ENCODE data around the gene CPLX1.

Gene CPLX1

GRCh38 chr4:856225-856901 is 30.4 kb upstream of the CPLX1 start:
- DNase-seq (ENCODE audit: low read depth in 2 of 3, low spot score in 1 of 3): no peak

- DNase-seq (ENCODE audit: low read depth in 2 of 3, low spot score in 1 of 3): no peak
Measured at GRCh38 chr4:855880-856224, 29.9 kb upstream of the CPLX1 start.

GRCh38 chr4:854356-854755 is 28.4 kb upstream of the CPLX1 start:
- no peak for DNase-seq (ENCODE audit: low read depth in 2 of 3, low spot score in 1 of 3)

- DNase-seq (ENCODE audit: low read depth in 2 of 3, low spot score in 1 of 3): no peak
Measured at GRCh38 chr4:853416-853781, 27.5 kb upstream of the CPLX1 start.

- DNase-seq (ENCODE audit: low read depth in 2 of 3, low spot score in 1 of 3): no peak
Measured at GRCh38 chr4:851701-852430, 25.9 kb upstream of the CPLX1 start.

GRCh38 chr4:850323-850945 is 24.5 kb upstream of the CPLX1 start:
- no peak for DNase-seq (ENCODE audit: low read depth in 2 of 3, low spot score in 1 of 3)

GRCh38 chr4:849478-850175 is 23.7 kb upstream of the CPLX1 start:
- DNase-seq (ENCODE audit: low read depth in 2 of 3, low spot score in 1 of 3): no peak

GRCh38 chr4:848803-849477 is 23.0 kb upstream of the CPLX1 start:
- DNase-seq (ENCODE audit: low read depth in 2 of 3, low spot score in 1 of 3): no peak

GRCh38 chr4:848307-848691 is 22.4 kb upstream of the CPLX1 start:
- DNase-seq (ENCODE audit: low read depth in 2 of 3, low spot score in 1 of 3): no peak

- no peak for DNase-seq (ENCODE audit: low read depth in 2 of 3, low spot score in 1 of 3)
Measured at GRCh38 chr4:845836-846251, 19.9 kb upstream of the CPLX1 start.

GRCh38 chr4:845233-845835 is 19.4 kb upstream of the CPLX1 start:
- DNase-seq (ENCODE audit: low read depth in 2 of 3, low spot score in 1 of 3): no peak

GRCh38 chr4:844752-845232 is 18.9 kb upstream of the CPLX1 start:
- no peak for DNase-seq (ENCODE audit: low read depth in 2 of 3, low spot score in 1 of 3)

GRCh38 chr4:839675-840443 is 13.9 kb upstream of the CPLX1 start:
- DNase-seq (ENCODE audit: low read depth in 2 of 3, low spot score in 1 of 3): peak in 1 of 3 donors; percentile 20

- DNase-seq (ENCODE audit: low read depth in 2 of 3, low spot score in 1 of 3): no peak
Measured at GRCh38 chr4:837772-838171, 11.8 kb upstream of the CPLX1 start.

- DNase-seq (ENCODE audit: low read depth in 2 of 3, low spot score in 1 of 3): no peak
Measured at GRCh38 chr4:836750-837301, 10.9 kb upstream of the CPLX1 start.

GRCh38 chr4:836003-836511 is 10.1 kb upstream of the CPLX1 start:
- DNase-seq (ENCODE audit: low read depth in 2 of 3, low spot score in 1 of 3): no peak

- DNase-seq (ENCODE audit: low read depth in 2 of 3, low spot score in 1 of 3): no peak
Measured at GRCh38 chr4:835148-836002, 9.4 kb upstream of the CPLX1 start.

GRCh38 chr4:834368-835147 is 8.6 kb upstream of the CPLX1 start:
- no peak for DNase-seq (ENCODE audit: low read depth in 2 of 3, low spot score in 1 of 3)

Data from stimulated activated CD4-positive, alpha-beta T cell treated with anti-CD3 and anti-CD28 coated beads, Interleukin-12 subunit alpha, Interleukin-12 subunit beta, amount 100 ng/mL, for 48 hours (primary cell).